GM18498 (cell line): ENCODE measurements around the gene SEC23IP.
"Not testable (repeated sequence)": the region's sequence is repeated elsewhere in the genome, so short reads cannot be mapped to it uniquely, and the experiment has no call there.

ENCODE experiments used
- ATAC-seq: cut with Tn5 transposase; IDR thresholded peaks from one replicate; pipeline ENCODE4 v1.9.1; 2021; ENCODE audit warnings: mild to moderate bottlenecking, moderate library complexity; ENCODE audit not compliant: unreplicated experiment

The SEC23IP gene

GRCh38 chr10:119892188-119893065 lies at the start of gene SEC23IP:
Gene SEC23IP, plus strand, starts transcription at chr10:119892730. Its CDS starts 53 bp downstream, at chr10:119892783.
- ATAC-seq = peak; percentile 100

DNA sequence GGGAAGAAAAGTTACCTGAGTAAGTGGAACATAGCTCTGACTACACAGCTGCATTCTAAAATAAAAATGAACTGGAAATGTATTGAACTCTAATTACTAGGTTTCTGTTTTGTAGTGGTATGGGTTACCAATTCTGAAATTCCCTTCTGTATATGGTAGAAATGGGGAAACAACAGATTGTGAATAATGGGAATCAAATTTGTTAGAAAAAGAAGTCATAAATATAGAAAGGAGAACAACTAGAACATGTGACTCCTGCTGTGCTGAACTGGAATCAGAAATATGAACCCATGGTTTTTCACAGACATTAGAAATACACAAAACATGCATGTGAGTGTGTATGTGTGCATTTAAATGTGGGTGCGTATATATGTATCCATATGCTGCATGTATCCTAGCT lies 46.9 kb upstream of the SEC23IP start:
- ATAC-seq = no peak

DNA sequence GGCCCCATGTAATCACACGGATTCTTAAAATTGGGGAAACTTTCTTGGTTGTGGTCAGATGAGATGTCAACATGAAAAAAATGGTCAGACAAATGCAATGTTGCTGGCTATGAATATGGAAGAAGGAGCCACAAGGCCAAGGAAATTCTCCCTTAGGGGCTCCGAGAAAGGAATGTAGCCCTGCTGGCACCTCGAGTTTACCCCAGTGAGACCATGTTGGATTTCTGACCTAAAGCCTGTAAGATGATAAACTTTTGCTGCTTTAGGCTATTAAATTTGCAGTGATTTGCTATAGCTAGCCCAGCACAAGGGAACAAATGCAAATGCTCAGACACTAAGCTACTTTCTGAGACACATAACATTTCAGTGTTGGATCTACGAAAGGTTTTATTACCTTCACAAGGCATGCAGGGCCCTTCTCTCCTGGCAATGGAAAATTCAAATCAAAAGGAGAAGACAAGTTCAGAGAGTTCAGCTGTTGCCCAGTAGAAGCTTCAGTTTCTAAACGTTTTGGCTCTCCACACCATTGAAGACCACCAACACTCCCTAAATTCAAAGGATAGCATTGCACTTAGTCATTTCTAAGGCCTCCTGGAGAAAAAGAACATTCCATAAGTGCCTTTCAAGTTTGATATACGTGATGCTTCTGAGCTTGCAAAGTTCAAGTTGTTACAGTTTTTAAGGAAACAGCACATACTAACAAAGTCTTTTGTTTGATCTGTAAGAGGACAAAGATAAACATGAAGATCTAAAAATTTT lies 43.3 kb upstream of the SEC23IP start:
- no peak for ATAC-seq

DNA sequence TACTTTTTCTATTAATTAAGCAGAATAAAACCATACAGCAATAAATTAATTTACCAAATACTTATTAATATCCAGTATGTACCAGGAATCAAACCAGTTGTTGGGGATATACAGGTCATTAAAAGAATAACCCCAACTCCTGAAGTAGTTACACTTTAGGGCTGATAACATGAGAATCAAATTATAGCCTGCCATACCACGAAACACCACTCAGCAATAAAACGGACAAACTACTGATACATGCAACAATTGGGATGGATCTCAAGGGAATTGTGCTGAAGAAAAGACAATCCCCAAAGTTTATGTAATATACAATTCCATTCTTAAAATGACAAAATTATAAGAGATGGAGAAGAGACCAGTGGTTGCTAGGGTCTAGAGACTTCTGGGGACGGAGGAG lies 42.6 kb upstream of the SEC23IP start:
- no peak for ATAC-seq

DNA sequence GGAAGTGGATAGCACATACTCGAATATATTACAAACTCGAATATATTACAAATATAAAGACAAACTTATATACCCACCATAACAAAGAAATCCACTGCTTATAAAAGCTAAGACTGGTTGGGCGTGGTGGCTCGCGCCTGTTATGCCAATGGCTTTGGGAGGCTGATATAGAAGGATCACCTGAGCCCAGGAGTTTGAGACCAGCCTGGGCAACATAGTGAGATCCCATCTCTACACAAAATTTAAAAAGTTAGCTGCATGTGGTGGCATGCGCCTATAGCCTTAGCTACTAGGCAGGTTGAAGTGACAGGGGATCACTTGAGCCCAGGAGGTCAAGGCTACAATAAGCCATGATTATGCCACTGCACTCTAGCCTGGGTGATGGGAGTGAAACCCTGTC lies 40.3 kb upstream of the SEC23IP start:
- no peak for ATAC-seq

DNA sequence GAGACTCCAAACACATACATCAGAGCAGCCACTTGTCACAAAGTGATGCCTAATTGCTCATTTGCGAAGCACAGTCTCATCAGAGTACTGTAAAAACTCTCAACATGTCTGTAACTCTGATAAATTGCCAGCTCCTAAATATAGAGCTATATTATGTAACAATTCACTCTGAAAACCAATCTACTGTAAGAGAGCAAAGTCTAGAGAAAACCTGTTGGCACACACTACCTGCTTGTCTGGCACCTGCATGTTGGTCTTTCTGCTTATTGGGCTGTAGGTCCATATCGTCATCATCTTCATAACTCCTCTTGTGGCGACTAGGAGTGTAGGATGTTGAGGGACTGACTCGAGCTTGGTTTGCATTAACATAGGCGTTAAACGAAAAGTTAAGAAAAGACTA lies 39.7 kb upstream of the SEC23IP start:
- ATAC-seq = no peak

GRCh38 chr10:119853574-119853973 lies 39.0 kb upstream of the SEC23IP start:
- ATAC-seq = no peak

DNA sequence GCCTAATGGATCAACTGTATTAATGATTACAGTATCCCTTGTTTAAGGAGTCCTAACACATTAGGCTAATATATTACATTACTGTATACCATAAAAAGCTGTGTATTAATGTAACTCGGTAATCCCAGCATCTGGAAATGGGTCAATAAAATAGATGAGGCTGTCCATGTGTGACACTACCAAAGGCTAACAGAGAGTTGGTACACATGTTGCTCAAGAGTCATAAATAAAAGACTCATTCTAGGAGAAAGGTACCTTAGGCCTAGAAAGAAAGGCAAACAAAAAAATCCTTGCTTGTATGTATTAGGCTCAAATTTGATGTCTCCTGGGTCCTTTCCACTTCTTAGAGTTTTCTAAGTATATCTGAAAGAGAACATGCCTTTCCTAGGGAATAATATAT lies 34.5 kb upstream of the SEC23IP start:
- ATAC-seq = no peak

DNA sequence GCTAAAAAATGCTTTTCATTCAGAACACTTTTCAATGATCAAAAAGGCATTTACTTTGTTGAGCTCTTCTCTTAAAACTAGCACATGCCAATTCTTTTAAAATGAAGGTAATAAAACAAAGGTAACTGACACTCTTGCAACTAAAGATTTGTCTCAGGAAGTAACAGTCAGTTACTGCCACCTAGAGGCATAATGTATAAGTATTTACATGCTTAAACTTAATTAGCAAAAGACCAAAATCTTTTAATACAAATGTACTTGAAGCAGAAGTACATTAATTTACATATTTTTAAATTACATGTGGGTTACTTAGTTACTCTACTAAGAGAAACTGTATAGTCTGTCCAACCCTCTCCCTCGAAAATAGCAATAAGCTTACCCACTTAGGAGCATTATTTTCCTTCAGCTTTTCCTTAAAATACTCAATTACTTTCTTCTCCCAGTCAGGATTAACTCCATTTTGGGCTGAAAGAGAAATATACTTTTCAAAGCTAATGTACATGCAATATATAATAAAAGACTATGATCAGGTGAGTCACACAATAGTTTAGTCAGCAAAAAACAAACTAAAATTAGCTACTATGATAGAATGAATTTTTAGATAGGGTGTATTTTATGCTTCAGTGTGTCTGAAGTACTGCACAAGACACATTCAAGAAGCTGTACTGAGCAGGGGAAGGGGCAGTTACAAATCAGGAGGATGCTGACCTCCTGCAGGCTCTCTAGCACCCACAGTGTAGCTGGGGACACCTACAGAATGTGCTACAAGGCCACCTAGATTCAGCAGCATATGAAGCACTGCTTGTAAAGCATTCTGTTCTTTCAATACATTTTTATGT lies 32.9 kb upstream of the SEC23IP start:
- ATAC-seq = no peak

- no peak for ATAC-seq
These were observed 31.5 kb upstream of the SEC23IP start for GRCh38 chr10:119860866-119861607.

DNA sequence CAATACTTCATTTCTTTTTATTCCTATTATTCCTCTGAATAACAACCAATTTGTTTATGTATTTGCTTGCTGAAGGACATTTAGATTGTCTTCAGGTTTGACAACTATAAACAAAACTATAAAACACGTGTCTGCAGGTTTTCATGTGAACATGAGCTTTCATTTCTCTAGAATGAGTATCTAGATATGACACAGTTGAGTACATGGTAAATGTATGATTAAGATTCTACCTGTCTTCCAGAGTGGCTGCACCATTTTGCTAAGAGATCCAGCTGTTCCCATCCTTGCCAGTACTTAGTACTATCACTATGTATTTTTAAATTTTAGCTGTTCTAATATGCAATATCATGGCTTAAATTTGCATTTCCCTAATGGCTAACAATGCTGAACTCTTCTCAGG lies 30.0 kb upstream of the SEC23IP start:
- no peak for ATAC-seq

DNA sequence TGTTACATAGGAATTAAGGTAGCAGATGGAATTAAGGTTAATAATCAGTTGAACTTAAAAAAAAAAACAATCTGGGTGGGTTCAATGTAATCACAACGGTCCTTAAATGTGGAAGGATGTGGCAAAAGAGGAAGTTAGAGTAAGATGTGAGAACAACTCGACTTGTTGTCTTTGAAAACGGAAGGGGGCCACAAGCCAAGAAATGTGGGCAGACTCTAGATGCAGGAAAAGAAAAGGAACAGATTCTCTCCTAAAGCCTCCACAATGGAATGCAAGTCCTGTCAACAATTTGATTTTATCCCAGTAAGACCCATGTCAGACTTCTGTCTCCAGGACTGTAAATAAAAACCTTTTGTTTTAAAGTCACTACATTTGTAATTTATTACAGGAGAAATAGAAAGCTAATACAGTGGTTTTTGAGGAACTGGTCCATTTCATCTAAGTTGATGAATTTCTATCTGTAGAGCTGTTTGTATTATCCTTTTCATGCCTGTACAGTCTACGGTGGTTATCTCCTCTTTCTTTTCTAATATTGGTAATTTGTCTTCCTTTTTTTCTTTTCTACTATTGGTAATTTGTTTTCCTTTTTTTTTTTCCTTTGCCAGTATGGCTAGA lies 28.5 kb upstream of the SEC23IP start:
- no peak for ATAC-seq

DNA sequence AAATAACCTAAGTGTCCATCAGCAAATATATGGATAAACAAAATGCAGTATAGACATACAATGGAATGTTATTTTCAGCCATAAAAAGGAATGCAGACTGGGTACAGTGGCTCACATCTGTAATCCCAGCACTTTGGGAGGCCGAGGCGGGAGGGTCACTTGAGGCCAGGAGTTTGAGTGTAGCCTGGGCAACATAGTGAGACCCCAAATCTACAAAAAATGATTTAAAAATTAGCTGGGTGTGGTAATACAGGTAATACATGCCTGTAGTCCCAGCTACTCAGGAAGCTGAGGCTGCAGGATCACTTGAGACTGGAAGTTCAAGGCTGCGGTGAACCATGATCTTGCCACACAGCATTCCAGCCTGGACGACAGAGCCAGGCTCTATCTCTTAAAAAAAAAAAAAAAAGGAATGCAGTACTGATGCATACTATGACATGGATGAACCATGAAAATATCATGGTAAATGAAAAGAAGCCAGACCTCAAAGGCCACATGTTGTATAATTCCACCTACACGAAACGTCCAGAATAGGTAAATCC lies 26.8 kb upstream of the SEC23IP start:
- ATAC-seq = no peak

DNA sequence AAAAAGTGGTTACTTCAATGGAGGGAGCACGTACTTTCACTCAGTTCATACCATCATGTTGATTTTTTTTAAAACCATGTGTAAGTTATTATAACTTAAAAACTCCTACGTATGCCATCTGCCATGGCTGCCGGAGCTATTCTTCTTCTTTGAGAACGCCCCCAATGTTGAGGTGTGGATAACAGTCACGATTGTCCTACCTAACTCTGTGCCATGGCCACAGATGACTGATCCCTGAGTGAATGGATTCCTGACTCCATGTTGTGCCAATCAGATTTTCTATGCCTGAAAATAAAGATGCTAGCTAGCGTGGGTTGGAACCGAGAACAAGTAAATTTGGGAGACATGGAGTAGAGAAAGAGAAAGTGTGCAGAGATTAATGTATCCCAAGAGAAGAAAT lies 25.2 kb upstream of the SEC23IP start:
- ATAC-seq = no peak

DNA sequence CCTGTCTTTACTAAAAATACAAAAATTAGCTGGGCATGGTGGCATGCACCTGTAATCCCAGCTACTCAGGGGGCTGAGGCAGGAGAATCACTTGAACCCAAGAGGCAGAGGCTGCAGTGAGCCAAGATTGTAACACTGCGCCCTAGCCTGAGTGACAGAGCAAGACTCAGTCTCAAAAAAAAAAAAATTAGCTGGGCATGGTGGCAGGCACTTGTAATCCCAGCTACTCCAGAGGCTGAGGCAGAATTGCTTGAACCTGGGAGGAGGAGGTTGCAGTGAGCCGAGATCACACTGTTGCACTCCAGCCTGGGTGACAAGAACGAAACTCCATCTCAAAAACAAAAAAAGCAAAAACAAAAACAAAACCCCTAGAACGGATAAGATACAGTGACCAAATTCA lies 23.1 kb upstream of the SEC23IP start:
- not testable (repeated sequence) for ATAC-seq

GRCh38 chr10:119871881-119872609 lies 20.5 kb upstream of the SEC23IP start:
- ATAC-seq = peak; percentile 43

DNA sequence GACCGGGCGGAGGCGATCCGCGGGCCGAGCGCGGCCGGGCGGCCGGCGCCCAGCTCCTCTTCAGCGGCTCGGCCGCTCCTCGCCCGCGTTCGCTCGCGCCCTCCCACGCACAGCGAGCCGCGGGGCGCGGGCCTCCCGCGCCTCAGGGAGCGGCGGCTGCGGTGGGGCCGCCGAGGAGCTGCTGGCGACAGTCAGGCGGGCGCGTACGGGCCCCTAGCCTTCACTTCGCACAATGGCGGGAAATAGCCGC lies 20.0 kb upstream of the SEC23IP start, which contains the start of gene MCMBP:
Gene MCMBP (minus strand): TSS at position 234 of the 250 bp plus-strand sequence. CDS start 259 bp downstream, outside the sequence.
- peak; percentile 32 for ATAC-seq

- peak; percentile 90 for ATAC-seq
These were observed 19.5 kb upstream of the SEC23IP start for GRCh38 chr10:119872860-119873681.
